HL-60 (cell line): Measurements from ENCODE around the gene STARD10.

ENCODE experiments used
- DNase-seq, 2 experiments: peaks; one replicate each; pipeline ENCODE4 v3.0.0-alpha.2; 2010 to 2020; ENCODE audit warnings: low read depth in 1 of 2, low spot score in 1 of 2
- H3K27ac ChIP-seq: fragments of 250-450 bp; sonication (Bioruptor Pico); replicated peaks from 2 replicates; pipeline ENCODE4 v1.5.1; 2020; ENCODE audit warnings: mild to moderate bottlenecking, moderate library complexity
- H3K27me3 ChIP-seq: fragments of 250-450 bp; sonication (Bioruptor Pico); 2 replicates; pipeline ENCODE4 v1.5.1; 2021; ENCODE audit warnings: mild to moderate bottlenecking, moderate library complexity; ENCODE audit not compliant: insufficient read depth, poor library complexity, severe bottlenecking
- H3K4me3 ChIP-seq: replicated peaks from 2 replicates; pipeline ENCODE4 v1.5.1; 2011; ENCODE audit warnings: mild to moderate bottlenecking, control low read depth, low read length; ENCODE audit not compliant: insufficient read depth
- GABPA ChIP-seq: IDR thresholded peaks from 2 replicates; pipeline ENCODE4 v1.6.1; 2012; ENCODE audit warnings: low read depth
- POLR2AphosphoS5 ChIP-seq: IDR thresholded peaks from 2 replicates; pipeline ENCODE4 v1.6.1; 2012; ENCODE audit warnings: low read depth
- REST ChIP-seq: IDR thresholded peaks from 2 replicates; pipeline ENCODE4 v1.6.1; 2012; ENCODE audit warnings: low read depth; ENCODE audit not compliant: insufficient replicate concordance
- SPI1 ChIP-seq: IDR thresholded peaks from 2 replicates; pipeline ENCODE4 v1.6.1; 2012; ENCODE audit warnings: low read depth, mild to moderate bottlenecking, borderline replicate concordance
- TF ChIP-seq, protein P1 (sequence below): IDR thresholded peaks from one replicate; pipeline ENCODE4 v1.5.1; 2011; ENCODE audit warnings: low read length, control low read depth, inconsistent platforms; ENCODE audit not compliant: insufficient read depth

STARD10 gene

GRCh38 chr11:72716290-72716689, 77.6 kb downstream of the STARD10 start:
- H3K4me3 ChIP-seq = no peak overlapping the region
- H3K27me3 ChIP-seq = no peaks in the 10 kb centered on the region
- no peak overlapping the region for H3K27ac ChIP-seq
- no peak for DNase-seq
- no peak for TF ChIP-seq POLR2AphosphoS5
- TF ChIP-seq GABPA = no peak
- TF ChIP-seq, protein P1, sequence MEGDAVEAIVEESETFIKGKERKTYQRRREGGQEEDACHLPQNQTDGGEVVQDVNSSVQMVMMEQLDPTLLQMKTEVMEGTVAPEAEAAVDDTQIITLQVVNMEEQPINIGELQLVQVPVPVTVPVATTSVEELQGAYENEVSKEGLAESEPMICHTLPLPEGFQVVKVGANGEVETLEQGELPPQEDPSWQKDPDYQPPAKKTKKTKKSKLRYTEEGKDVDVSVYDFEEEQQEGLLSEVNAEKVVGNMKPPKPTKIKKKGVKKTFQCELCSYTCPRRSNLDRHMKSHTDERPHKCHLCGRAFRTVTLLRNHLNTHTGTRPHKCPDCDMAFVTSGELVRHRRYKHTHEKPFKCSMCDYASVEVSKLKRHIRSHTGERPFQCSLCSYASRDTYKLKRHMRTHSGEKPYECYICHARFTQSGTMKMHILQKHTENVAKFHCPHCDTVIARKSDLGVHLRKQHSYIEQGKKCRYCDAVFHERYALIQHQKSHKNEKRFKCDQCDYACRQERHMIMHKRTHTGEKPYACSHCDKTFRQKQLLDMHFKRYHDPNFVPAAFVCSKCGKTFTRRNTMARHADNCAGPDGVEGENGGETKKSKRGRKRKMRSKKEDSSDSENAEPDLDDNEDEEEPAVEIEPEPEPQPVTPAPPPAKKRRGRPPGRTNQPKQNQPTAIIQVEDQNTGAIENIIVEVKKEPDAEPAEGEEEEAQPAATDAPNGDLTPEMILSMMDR = no peak
- no peak for TF ChIP-seq REST
- no peak for TF ChIP-seq SPI1

GRCh38 chr11:72712841-72713240, 81.0 kb downstream of the STARD10 start:
- no peak for TF ChIP-seq POLR2AphosphoS5
- no peak for TF ChIP-seq GABPA
- TF ChIP-seq REST = no peak
- TF ChIP-seq, protein P1 = no peak
- TF ChIP-seq SPI1 = no peak
- no peak for DNase-seq
- Histone ChIP-seq H3K27me3 (no peaks in the 10 kb centered on the region), H3K4me3 (no peak overlapping the region), H3K27ac (no peak overlapping the region)

DNA sequence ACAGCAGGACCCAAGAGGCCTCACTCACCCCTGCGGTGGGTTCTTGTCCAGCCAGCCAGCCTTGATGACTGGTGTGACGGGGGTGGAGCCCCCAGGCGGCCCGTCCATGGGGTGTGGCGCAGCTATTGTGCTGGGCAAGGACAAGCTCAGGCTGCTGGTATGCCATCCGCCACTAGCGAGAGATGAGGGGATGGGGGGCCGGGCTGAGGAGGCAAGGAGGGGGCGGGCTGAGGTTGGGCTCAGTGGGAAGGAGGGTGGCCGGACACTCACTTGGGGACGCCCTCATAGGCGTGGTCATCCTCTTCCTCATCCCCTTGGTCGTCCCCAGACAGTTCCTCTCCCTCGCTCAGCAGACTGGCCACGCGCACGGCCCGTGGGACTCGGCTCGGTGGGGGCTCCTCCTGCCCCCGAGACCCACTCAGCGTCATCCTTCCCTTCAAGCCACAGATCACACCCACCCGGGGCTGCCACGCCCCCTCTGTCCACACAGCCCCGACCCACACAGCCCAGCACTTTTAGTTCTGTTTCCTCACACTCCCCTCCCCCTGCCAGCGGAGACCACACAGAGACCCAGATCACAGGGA, 81.6 kb downstream of the STARD10 start:
- Histone ChIP-seq H3K27me3 (no peaks in the 10 kb centered on the region), H3K27ac (no peak overlapping the region), H3K4me3 (no peak overlapping the region)
- DNase-seq = no peak
- TF ChIP-seq POLR2AphosphoS5 = no peak
- no peak for TF ChIP-seq REST
- TF ChIP-seq, protein P1 = no peak
- TF ChIP-seq SPI1 = no peak
- no peak for TF ChIP-seq GABPA
